CD4-positive, alpha-beta T cell treated with Interleukin-2 at 100 ng/mL for 4 hours (primary cell): ENCODE measurements around the gene FNDC3B.
A peak's percentile ranks its signal among the peaks of the same experiment; 100 is the strongest.
"Not testable (repeated sequence)": the region's sequence is repeated elsewhere in the genome, so short reads cannot be mapped to it uniquely, and the experiment has no call there.

Source experiments
- DNase-seq: peaks from one replicate; pipeline ENCODE4 v3.0.0-alpha.2; 2020; ENCODE audit warnings: low spot score

The FNDC3B gene

DNA sequence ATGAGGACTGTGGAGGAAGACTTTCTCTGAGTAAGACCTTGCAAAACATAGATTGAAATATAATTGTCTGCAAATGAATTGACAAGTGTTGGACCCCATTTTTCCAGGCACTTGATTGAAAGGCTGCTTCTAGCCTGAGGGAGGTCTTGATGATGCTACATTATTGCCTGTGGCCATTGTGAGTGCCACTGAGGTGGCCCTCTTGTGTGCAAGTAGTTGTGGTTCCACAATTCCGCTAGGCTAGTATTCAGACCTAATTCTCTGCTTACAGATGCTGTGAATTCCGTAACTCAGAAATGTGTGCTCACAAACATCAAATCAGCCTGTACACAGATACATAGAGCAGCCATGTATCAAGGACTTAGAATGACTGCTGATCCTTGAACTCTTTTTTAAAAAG, 34.7 kb downstream of the FNDC3B start:
- DNase-seq, result no peak

DNA sequence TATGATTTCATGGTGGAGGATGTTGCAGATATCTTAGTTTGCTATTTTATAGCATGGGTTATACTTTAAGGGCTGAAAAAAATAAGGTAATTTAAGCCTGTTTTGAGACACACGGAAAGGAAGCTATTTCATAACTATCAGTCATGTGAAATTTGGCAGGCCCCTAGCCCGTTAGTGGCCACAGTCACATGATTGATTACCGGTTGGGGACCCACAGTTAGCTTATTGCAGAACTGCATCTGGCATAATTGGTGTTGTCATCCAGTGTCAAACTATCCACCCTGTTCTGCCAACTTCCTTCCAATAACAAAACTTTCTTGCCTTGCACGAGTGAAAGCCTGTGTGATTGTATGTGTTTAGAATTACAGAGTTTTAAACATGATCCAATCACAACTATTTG, 35.2 kb downstream of the FNDC3B start:
- no peak for DNase-seq

DNA sequence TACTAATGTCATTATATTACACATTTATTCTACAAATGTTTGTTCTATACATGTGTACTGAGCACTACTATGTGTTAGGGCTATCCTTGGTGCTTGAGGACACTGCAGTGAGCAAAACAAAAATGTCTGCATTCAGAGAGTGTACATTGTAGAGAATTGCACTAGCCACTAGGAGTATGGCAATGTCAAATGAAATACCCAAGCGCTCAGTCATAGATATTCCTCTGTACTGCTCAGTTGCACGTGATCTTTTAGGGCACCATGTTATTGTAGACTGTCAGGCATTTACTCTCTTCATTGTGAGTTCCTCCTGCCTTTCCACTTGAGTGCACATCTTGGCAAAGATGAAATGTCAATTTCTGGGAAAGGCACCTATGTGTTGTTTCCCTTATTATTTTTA, 36.8 kb downstream of the FNDC3B start:
- no peak for DNase-seq

DNA sequence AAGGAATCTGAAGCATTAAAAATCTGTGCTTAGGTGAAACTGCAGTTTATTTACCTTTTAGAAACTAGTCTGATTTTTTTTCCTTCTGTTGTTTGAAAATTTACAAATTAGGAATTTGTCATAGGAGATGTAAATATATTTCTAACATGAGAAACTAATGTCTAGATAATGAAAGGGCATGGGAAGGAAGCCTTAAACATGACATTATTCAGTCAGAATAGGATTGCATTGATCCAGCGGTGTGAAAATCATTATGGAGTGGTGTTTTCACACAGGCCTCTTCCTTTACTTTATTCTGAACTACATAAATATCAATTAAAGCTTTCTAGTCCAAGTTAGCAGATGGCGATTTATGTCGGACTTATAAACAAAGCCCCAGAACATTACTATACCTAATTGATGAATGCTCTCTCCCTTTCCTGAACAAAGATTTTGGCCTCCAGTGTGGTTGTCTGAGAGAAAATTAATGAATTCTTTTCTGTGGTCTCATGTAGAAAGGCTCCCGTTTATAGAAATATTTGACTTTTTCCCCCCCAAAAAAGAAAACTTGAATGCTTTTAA, 37.9 kb downstream of the FNDC3B start:
- no peak for DNase-seq

DNA sequence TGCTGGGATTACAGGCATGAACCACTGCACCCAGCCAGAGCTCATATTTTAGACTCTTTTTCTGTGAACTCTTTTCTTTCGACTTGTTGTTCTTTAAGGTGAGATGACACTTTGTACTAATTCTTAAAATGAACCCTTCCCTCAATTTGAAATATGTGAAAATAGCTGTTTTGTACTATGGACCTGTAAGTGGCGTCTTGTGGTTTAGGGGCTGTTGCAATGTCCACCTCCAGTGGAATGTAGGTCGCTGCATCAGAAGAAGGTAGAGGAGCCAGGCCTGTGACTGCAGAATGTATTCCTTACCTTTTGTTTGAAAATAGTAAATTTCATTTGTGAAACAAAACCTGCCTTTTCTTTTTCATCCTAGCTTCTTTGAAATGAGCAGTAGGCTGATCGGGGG, 38.9 kb downstream of the FNDC3B start:
- no peak for DNase-seq

DNA sequence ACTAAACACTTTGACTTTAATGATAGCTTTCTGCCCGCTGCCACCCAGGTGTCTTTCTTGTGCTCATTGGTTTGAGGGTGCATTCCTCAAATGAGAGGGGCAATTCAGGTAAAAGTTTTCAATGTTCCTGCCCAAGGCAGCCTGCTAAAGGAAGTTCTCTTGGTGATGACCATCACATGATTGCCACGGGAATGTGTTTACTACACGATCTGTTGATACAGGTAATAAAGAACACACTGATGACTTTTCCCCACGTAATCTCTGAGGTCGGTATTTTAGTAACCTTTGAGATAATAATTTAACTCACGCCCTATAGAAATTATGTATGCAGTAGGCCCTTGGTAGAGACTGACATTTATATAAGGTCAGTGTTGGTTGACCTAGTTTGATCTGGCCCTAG, 39.3 kb downstream of the FNDC3B start:
- no peak for DNase-seq

DNA sequence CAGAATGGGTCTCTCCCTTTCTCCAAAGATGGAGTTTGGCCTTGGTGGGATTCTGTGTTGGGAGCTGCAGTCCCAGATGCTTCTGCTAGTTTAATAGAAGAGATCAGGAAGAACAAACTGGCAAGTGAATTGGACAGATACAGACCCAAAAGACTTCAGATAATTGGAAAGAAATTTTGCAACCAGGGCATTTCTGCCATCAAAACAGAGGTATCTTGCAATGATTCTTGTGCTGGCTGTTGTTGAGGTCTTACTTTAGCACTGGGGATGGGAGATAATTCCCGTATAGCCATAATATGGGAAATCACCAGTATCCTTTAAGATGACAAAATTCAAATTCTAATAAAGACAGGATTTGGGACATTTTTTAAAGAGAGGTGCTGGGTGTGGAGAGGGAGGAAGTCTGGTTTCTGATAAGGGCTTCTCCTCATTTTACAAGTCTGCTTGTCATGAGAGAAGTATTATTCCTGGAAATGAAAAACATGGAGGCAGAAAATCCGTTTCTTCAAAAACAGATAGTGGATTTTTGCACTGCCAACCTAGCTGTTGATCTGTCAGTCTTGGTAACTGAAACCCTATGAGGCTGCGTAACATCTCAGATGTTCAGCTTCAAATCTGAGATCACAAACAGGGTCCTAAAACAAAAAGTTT, 40.1 kb downstream of the FNDC3B start:
- no peak for DNase-seq

DNA sequence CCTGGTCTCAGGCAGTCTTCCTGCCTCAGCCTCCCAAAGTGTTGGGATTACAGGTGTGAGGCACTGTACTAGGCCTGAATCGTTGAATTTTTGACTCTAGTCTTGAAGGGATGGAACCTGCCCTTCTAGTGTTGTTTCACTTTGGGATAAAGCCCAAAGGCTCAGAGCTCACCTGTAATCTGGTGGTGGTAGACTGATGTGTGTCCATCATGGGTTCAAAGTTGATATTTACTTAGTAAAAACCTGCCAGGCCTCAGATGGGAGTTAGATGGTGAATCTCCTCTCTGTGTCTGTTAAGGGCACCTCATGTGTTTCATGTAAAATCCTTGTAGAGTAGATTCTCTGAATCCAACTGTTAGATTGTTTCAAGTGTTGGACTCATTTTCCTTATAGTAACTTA, 41.1 kb downstream of the FNDC3B start:
- DNase-seq, result no peak

DNA sequence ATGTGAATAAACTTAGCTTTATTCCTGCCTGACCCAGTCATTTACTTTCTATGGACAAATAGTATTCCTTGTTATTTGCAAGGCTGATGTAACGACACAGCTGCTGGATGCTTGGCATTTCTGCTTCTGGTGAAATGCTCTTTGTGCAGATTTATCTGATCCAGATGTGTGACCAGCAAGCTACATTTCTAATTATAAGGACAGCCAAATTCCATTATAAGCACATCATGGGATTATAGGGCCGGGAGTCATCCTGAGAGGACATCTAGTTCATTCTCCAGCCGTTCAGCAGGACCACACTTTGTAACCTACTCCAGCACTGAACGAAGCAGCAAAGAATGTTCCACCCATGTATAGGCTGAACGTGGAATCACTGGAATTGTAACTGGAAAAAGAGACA, 42.9 kb downstream of the FNDC3B start:
- DNase-seq, result no peak

DNA sequence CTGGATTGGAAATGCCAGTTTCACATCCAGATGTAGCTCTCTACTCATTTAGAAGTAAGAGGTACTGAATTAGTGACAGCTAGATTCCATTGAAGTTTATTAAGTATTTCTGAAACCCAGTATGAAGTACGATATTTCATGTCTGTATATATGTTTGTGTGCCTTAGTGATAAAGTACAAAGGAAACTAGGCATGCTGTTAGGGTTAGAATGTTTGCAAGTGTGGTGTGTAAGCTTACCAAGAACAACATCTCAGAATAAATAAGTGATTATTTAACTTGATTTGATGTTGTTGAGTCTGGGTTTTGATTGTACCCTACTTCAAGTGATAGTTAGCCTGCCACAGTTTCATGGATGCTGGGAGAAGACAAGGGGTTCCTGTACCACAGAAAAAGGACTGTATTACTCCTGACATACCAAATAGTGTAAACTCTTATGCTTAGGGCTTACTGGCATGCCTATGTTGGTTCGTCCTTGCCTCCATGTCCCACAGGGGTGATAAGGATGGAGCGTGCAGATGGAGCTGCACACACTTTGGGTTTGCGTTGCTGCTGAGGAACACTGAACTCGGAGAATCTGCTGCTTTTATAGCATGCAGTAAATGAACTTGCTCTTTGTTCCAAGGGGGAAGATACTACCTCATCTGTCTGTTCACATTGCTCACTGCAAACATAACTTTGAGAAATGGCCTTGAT, 43.6 kb downstream of the FNDC3B start:
- no peak for DNase-seq

DNA sequence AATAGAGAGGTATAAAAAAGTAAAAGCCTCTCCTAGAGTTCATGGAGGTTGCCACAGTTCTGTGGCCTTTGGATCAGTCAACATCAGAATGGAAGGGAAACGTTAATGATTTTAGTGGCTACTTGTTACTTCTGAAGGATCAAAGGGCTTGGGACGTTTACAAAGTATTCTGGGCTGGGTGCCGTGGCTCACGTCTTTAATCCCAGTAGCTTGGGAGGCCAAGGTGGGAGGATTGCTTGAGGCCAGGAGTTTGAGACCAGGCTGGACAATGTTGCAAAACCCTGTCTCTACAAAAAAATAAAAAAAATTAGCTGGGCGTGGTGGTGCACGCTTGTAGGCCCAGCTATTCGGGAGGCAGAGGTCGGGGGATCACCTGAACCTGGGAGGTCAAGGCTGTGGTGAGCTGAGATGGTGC, 44.6 kb downstream of the FNDC3B start:
- DNase-seq, result no peak

DNA sequence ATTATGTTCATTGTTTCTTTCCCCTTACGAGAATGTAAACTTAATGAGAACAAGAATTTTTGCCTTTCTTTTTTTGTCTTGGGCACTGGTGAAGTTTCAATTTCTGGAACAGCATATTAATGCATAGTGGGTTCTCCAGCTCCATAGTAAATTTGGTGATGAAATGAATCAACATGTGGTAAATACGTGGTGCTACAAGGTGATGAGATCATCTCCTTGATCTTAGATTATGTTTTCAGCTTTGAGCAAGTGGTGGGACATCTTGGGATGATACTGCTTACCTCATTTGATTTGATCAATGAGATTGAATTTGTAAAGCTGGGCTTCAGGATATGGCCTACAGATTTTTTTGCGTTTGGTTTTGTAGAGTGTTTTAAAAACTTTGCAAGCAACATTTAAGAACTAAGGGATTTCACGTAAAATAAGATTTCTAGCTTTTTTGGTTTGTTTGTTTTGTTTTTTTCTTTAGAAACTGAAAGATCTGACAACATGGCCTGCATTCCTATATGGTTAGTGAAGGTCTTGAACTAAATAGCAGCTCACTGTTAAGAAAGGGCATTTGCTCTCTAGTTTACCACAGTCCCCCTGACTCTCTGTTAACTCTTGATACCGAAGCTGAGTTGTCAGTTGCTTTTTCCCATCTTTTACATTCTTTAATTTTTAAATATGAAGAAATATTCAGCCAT, 45.6 kb downstream of the FNDC3B start:
- no peak for DNase-seq

DNA sequence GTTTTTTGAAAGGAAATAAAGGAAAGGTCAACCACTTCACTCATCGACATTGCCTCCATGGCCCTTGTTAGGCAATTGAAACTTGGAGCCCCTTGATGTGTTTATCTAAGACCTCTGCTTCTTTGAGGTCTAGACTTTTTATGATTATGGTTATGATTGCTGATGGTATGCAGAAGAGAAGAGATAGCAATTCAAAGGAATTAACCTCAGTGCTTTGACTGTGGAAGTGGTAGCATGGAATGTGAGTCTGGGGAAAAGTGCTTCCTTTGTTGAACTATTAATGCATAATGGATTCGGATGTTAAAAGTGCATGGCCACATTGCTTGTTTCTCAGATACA, 46.1 kb downstream of the FNDC3B start:
- DNase-seq, result no peak

DNA sequence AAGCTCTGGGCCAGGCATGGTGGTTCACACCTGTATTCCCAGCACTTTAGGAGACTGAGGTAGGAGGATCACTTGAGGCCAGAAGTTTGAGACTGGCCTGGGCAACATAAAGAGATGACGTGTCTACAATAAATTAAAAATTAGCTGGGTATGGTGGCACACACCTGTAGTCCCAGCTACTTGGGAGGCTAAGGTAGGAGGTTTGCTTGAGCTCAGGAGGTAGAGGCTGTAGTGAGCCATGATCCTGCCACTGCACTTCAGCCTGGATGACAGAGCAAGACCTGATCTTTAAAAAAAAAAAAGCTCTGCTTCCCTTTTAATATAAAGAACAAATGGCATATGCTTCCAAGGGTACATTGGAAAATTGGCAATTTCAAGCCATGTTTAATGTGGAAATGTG, 46.7 kb downstream of the FNDC3B start:
- no peak for DNase-seq

DNA sequence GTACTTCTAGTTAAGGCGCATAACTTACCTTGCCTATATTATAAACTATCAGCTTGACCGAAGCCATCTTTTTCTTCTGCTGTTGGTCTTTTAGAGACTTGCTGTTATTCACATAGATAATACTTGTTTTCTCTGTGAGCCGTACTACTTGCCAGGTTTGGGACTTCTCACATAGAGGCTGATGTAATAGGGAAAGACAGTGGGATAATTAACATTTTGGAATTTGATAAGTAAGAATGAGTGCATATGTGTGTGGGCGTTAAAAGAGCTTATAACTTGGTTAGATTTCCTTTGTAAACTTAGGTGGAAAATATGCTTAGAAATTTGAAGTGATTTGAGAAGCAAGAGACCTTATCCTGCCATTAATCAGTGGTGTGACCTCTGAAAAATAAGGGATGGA, 47.8 kb downstream of the FNDC3B start:
- no peak for DNase-seq

DNA sequence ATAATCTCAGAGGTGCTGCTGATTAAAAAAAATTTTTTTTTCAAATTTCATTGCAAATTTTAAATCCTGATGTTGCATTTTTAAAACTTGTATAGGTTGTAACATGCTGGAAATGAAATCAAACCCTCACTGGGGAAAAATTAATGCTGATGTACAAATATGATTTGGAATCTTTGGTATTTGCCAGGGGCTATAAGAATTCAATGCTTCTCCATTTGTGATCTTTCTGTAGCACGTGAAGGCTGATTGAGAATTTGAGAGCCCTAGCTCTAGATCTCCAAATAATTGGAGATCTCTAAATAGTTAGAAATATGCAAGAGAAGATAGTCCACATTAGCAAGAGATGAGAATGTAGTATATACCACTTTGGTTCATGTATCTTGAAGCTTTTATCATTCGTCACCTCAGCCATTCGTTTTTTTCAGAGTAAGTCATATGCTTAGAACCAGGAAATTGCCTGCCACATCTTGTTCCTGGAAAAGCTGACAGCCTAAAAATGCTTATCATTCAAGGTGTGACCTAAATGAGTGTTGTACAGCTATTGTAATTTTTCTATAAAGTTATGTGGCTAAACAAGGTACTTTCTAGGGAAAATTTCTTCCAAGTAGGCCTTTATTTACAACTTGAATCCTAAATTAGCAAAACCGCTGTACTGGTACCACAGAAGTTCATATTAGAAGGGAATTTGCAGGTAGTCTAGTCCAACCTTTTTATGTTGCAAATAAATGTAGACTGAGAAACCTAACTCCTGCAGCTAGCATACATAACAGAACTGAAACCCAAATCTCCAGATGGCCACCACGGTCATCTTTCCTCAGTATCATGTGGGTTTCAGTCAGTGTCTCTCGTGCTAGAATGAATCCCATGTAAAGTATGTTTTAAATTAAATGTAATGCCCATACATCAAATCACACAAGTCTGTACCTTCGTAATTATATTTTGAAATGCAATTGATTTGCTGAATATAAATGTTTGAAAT, 48.5 kb downstream of the FNDC3B start:
- peak; percentile 73 for DNase-seq

DNA sequence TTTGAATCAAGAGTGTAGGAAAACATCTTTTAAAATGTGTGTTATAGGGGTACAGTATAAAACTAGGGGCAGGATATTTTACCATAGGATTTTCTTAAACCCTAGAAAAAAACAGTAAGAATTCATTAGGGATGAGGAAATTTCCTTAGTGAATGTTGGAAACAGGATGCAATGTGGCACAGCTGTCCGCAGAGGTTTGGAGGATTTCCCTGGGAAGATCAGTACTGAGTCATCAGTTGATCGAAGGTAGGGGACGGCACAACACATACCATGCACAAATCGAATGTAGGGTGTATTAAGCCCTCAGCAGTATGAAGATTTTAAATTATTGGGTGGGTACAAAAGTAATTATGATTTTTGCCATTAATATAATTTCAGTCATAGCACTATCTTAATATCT, 49.9 kb downstream of the FNDC3B start:
- no peak for DNase-seq

DNA sequence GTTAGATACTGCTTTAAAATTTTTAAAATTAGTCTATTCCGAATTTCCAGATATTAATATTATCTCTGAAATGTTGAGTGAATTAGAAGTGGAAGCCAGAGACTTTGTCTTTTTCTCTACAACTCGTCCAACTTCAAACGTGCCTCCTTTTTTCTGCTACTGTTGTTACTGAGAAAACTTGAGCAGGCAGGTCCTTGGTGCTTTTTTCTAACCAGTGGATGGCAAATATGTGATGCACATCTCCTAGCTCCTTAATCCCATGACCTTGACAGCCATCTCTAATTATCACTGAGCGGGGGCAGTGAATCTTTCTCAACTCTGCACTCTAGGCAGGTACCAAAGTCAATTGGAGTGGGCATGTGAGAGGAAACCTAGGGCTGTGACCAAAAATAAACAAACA, 50.7 kb downstream of the FNDC3B start:
- no peak for DNase-seq

DNA sequence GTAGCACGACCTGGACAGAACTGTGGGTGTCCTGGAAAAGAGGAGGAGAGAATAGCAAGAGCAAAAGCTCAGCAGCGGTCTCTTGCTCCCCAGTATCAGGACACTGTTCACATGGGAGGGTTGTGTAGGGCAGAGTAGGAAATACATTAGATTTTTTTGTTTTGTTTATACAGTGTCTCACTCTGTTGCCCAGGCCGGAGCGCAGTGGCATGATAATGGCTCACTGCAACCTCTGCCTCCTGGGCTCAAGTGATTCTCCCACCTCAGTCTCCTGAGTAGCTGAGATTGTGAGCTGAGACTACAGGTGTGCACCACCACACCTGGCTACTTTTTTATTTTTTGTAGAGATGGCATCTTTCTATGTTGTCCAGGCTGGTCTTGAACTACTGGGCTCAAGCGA, 53.3 kb downstream of the FNDC3B start:
- DNase-seq, result no peak

DNA sequence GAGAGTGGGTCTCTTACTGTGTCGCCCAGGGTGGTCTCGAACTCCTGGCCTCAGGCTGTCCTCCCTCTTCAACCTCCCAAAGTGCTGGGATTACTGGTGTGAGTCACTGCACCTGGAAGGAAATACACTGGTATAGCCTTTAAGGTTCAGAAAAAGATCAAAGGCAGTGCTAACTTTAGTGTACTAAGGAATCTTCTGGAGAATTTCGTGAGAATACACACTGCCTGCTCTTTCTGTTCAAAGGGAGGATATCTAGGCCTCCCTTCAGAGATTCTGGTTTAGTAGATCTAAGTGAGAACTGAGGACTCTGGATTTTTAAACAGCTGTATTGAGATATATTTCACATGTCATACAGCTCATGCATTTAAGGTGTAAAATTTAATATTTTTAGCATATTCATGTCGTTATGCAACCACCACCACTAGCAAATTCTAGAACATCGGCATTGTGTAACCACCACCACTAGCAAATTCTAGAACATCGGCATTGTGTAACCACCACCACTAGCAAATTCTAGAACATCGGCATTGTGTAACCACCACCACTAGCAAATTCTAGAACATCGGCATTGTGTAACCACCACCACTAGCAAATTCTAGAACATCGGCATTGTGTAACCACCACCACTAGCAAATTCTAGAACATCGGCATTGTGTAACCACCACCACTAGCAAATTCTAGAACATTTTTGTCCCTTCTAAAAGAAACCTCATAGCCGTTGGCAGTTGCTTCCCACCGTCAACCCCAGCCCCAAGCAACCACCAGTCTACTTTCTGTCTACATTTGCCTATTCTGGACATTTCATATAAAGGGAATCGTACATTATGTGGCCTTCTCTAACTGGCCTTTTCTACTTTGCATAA, 54.4 kb downstream of the FNDC3B start:
- not testable (repeated sequence) for DNase-seq
